ENCODE results near the gene TOGARAM2.

TOGARAM2 gene

DNA sequence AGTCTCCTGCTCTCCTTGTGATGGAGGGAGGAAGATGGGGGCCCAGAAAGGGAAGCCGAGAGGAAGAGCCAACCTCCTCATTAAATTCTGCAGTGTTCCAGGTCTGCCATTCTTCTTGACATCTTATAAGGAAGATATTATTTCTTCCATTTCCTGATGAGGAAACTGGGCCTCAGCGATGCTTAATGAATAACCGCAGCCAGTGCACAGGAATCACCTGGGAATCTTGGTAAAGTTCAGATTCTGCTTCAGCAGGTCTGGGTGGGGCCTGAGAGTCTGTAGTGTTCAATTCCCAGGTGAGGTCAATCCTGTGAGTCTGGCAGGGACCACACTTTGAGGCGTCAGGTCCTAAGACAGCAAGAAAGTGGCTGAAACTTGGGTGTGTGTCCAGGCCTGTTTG lies 75.9 kb downstream of the TOGARAM2 start:
- DNase-seq: no peak

DNA sequence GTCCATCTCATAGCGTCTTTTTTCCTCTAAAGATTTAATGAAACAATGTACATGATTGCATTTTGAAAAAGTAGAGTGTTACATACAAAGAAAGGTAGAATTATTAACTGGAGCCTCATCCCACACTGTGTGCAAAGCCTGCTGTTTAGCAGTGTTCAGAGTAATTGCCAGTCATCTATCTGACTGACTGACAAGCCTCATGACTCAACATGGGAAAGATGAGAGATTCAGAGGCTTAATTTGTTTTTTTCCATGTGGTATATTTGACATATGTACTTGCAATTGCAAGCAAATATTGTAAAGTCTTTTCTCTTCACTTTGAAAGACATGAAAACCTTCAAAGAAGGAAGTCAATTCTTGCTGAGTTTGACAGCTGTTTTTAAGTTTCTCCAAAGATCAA lies 78.5 kb downstream of the TOGARAM2 start:
- no peak for DNase-seq

DNA sequence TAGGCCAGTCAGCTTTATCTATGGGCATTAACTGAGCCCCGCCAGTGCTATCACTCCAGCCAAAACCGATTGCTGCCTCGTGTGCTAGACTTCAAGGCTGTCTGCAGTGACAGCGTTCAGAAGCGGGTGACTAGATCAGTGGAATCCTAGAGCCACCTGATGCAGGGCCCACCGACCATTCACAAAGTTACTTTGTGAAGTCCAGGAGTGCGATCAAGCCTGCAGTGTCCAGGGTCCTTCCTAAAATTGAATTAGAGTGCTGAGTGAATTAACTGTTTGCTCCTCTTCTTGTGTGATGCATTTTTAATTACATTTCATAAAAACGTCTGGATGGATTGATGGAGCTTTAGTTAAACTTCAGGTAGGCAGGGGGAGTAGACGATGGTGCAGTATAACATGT lies 79.3 kb downstream of the TOGARAM2 start:
- DNase-seq: no peak

DNA sequence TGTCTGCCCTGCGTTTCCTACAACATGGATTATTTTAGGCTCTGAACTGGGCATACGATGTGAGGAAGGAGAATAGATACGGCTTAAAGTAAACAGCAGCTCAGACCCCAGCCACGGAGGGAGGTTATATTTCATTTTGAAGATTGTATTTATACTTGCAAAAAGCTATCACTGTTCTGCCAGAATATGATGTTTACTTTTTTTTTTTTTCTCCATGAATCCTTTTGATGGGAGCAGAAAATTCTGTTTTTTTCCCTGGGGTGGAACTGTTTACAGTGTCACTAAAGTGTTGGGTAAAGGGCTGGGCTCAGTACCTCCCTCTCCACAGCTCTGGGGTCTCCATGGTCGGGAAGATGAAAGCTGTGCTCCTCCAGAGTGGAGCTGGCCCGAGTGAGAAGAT lies 80.1 kb downstream of the TOGARAM2 start:
- DNase-seq: no peak

DNA sequence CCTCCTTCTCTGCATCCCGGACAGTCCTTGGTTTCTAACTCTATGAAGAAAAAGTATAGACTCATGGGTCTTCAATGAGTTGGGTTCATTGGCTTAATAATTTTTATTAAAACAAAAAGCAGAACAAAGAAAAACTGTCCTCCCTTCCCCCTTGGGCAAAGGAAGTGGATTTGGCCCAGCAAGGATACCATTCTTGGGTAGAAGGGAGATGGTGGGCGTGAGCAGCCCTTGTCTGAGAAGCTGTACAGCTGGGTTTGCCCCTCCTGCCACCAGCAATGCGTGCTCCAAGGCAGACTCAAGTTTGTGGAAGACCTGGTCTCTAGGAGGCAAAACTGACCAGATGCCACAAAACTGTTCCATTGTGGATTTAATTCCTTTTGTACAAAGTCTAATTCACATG lies 80.5 kb downstream of the TOGARAM2 start:
- DNase-seq: no peak

DNA sequence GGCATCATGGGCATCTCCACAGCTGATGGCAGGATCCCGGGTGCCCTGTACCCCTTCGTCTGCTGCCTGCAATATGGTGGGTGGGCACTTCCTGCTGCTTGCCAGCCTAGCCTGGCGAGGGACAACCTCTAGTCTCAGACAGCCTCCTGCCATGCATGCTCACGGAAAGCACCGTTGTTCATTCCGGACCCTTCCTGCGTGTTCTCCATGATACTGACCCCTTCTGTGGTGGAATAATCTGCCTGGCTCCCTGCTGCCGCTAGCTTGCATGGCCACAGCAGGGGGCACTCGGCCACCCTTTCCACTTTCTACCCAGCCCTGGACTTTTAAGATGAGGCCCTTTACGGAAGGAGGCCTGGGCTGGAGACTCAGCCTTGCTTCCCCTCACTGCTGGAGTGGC lies 81.3 kb downstream of the TOGARAM2 start:
- no peak for DNase-seq

DNA sequence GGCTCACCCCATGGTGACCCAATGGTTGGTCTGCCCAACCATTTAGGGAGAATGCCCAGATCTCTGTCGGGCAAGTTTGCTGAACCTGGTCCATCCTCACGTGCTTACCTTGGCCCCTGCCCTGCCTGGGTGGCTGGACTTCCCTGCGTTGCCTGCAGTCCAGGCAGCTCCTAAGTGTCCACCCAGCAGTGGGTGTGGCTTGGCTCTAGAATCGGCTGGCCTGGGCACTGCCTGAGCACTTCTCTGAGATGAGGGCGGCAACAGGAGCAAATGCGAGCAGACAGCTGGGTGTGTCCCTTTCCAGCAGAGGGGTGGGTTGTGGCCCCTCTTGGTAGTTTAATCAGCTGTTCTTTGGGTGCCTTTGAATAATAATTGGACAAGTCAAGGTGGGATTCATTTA lies 82.0 kb downstream of the TOGARAM2 start:
- DNase-seq: no peak

DNA sequence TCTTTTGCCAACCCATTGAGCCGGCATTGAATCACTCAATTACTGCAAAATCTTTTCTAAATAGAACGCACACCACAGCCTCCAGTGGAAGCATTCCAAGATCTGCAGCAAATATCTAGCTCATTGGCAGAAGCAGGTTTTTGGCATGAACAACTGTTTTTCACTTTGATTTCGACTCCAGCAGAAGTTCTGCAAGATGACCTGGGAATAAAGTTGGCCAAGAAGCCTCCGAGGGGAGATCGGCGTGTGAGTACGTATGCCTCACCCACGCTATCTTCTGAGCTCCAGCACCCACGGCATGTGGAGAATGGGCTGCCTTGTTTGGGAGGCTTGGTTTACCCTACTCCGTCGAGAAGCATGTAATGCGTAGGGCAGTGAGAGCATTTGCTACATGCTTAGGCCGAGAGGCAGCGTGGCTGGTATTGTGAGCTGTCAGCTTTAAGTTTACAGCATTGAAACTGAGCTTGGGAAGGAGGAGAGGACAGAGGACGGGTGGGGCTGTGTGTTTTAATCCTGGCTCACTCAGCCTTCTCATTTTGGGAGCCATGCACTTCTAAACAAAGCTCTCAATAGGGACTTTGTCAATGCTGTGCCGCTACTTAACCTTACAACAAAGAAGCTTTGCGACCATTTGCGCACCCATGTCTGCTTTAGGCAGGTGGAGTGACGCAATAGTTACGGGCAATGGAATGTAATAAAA lies 82.7 kb downstream of the TOGARAM2 start:
- no peak for DNase-seq

DNA sequence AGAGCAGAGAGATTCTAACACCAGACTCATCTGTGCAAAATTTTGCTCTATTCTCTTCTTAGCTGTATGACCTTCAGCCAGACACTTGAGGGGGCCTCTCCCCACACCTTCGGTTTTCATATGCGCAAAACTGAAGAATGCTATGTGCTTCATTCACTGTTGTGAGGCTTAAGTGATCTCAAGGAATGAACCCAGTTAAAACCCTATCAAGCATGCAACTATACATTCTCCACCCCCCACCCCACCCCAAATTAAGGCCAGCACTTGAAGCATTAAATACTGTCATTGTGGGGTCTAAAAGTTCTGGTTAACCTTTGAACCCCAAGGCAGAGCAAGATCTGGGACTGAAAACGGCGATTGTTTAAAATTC lies 83.2 kb downstream of the TOGARAM2 start:
- DNase-seq: no peak

DNA sequence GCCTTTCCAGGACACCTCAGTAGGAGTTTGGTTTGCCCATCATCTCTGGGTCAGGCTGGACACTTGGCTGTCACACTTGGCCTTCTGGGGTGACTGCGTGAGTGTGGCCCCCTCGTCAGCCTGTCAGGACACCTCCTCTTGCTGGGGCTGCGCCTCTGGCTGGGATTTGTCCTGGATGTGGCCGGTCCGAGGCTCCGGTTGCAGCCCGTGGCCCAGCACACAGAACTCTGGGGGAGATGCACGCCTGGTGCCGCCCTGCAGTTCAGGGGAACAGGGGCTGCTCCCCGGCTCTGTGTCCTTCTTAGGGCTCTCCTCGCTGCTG lies 83.6 kb downstream of the TOGARAM2 start:
- no peak for DNase-seq

DNA sequence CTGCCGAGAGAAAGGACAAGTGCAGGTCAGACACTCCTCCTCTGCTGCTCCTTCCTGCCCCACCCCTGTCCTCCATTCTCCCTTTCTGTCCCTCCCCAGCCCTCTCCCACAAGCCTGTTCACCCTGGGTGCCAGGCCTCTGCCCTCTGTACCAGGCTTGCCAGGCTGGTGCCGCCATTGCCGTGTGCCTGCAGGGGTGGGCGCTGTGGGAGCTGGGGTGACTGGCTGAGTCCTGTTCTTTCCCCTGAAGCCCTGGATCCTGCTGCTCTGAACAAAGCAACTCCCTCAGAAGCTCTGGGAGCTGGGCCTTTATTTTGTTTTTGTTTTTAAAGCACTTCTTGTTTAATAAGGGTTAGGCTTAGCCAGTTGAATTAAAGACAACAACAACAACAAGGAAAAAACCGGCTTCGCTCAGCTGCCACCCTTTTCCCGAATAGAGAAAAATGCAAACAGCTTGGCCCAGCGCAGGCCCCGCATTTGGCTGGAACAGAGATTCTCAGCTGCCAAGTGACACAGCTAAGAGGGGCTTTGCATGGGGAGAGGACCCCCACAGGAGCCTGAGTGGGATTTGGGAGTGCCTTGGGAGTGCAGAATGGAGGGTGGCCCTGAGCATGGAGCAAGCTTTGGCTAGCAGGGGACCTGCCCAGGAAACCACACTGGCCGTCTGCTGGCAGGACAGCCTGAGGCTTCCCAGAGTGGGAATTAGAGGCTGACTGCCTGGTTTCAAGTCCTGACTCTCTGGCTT lies 84.1 kb downstream of the TOGARAM2 start:
- no peak for DNase-seq

DNA sequence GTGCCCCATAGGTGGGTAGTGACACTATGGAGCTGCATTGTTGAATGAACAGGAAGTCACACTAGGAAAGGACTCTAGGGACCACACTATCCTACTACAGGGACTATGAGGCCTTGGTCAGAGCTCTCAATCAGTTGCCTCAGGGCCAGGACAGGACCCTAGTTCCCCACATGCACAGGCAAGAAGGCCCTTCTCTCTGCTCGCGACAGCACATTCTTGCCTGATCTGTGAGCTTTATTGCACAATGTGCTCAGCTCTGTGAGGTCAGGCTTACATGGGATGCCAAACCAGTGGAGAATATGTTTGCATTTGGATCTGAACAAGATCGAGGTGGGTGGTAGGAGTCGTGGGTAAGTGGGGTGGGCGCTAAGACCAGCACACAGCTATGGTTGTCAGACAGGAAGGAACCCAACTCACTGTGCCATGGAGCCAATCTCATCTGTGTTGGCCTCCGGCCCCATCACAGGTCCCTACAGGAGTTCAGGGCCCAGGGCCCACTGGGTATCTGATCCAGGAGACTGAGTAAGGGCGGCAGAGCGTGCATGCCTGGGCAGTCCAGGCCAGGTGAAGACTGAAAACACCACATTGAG lies 85.3 kb downstream of the TOGARAM2 start:
- DNase-seq: no peak

DNA sequence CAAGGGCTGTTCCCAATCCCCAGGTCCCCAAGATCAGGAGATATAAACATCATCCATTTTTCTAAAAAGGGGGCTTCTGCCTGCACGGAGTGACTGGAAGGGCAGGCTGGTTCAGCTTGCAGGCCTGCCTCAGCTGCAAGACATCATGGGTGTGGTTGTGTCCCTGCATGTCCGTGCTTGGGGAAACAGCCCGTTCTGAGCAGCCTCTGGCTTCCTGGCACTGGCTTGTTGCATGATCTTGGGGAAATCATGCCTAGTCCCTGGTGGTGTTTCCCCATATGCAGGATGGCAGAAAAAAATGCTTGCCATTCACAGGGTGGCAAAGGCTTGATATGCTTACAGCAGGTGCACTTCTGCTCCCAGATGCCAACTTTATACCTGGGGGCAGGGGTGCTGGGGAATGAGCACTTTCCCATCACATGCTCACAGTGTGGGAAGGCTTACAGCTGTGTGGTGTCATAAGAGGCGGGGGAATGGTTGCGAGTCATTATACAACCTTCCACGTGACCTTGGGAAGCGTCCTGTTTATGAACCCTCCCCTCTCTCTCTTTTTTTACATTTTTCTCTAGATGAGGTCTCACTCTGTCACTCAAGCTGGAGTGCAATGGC lies 86.0 kb downstream of the TOGARAM2 start:
- DNase-seq: no peak

DNA sequence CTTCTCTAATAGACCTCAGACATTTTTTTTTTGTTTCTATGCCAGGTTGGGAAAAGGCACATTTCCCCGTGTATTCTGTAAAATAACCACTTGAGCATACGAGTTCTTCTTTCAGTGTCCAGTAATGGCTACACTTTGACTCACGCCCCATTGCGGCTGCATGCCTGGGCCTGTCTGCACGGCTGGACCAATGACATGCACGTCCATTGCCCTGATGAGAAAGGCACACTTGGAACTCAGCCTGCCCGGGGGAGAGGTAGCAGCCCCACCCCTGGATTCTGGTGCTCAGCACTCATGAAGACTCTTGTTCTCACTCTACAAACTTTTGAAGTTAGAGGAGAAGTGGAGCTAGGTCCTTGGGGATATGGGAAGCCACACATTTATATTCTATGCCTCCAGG lies 87.4 kb downstream of the TOGARAM2 start:
- no peak for DNase-seq

DNA sequence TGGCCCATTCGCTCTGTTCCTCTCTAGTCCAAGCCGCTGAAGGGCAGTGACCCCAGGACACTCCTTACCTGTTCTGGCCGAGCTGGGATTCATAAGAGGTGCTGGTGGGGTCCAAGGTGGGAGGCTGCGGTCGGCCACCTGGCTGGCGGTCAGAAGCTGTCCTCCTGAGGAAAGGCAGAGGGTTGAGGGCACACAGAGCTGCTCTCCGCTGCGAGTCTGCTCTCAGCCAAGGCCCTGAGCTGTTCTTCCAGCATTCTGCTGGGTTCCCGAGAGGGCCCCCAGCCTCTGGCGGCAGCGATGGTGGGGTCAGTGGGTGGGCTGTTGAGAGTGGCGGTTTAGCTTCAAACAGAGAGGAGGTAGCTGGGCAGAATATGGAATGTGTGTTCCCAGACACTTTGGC lies 89.4 kb downstream of the TOGARAM2 start:
- no peak for DNase-seq

DNA sequence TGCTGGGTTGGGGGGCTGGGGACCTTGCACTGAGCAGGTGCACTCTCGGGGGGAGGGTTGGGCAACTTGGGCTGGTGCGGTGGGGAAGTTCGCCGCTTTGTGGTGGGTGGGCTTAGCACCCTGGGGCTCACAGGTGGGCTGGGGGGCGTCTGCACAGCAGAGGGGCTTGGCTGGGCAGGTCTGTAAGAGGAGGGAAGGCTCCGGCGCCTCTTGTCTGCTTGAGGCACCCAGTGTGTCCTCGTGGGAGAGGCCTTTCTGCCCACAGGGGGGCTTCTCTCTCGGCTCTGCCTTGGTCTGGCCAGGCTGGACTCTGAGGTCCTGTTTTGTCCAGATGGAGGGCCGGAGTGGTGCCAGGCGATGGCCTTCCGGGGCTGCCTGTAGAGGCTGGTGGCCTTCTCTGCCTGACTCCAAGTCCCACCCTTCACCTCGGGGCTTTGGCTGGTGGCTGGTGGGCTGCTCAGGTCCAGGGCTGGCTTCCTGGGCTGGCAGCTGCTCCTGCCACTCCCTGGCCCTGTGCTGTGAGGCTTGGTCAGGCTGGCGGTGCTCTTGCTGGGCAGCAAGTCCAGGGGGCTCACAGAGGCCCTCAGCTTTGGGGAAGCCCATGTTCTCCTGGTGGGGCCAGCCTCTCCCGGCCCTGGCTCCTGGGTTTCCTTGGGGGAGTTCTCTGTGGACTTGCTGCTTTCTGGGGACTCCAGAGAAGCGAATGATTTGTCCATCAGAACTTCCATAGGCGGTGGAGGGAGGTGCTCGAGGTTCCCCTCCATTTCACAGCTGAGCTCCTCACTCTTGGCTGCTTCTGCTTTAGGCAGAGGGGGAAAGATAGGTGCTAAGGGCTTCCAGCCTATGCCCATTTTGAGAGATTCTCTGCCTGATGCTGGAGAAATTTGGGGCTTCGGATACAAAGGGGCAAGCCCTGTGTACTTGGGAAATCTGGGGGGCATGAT lies 90.2 kb downstream of the TOGARAM2 start:
- DNase-seq: no peak

DNA sequence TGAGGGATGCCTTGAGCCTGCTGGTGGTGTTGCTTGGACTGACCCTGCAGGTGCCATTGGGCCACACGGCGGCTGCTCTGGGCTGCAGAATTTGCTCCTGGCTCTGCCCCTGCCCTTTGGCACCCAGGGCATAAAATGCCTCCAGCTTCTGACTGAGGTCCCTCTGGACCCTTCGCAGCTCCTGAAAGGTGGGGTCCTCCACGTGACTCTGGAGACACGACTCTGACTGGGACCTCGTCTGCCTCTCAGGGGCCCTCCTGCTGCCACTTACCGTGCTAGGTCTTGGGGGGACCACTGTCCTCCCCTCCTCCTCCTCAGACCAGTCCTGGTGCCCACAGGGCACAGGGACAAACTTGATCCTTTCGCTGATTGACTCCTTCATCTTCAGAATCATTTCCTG lies 91.2 kb downstream of the TOGARAM2 start:
- no peak for DNase-seq

DNA sequence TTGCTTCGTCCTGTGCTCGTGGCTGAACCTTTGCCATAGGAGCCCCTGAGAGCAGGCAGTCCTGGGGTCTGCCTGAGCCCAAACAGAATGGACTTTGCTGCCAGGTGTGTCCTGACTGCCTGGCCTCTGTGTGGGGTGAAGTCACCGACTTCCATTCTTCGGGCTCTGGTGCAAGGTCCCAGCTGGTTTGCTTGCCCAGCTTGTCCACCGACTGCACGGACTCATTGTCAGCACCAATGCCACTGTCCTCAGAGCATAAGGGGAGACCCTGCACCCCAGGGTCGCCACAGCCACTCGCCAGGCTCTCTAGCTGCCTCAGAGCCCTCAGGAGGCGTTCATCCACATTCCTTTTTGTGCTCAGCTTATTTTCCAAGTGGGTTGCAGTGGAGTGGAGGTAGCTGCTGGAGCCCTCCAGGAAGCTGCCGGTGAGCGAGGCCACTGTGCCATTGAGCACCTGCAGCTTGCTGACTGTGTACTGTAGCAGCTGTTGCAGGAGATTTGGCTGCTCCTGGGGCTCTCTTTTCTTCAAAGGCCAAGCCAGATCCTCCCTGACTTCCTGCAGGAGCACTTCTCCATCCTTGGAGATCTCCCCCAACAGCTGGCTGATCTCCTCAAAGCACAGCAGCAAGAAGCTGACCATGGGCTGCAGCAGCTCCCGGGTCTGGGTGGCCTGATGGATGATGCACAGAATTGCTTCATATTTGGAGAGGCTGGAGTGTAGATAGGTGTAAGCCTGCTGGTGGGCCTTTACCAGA lies 92.0 kb downstream of the TOGARAM2 start:
- no peak for DNase-seq

DNA sequence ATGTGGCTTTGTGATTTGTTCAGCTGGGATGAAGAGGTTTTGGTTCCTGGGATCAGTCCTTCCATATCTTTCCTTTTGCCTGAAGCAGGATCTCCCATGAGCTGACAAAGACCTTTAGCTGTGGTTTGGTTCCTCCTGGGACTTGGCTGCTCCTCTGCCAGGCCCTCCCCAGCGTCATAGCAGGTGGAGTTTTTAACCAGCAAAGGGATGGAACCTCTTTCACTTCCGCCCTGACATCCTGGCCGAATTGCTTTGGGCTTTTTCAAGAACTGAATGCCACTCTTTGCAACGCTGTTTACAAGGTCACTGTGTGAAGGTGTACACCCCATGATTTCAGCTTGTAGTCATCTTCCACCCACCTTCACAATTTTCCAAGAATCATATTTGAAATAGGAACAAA lies 92.8 kb downstream of the TOGARAM2 start:
- DNase-seq: no peak

DNA sequence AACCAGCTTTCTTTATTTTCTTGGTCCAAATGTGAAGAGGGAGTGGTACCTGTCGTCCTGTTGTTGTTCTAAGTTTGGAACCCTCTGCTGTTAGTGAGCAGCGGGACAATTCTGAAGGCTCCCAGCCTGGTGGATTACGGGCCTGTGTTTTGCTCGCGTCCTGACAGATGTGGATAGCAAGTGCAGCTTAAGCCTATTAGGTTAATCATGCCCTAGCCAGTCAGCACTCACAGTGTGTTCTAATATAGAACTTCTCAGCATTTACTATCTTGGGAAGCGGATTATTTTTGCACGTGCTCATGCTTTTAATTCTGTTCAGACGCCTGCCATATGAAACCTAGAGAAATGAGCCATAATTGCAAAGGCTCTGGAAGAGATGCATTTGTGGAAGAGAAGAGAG lies 93.3 kb downstream of the TOGARAM2 start, which contains the start of gene PCARE:
Gene PCARE (minus strand): TSS at position 113 of the 400 bp plus-strand sequence. CDS start 262 bp downstream, outside the sequence.
- no peak for DNase-seq

DNA sequence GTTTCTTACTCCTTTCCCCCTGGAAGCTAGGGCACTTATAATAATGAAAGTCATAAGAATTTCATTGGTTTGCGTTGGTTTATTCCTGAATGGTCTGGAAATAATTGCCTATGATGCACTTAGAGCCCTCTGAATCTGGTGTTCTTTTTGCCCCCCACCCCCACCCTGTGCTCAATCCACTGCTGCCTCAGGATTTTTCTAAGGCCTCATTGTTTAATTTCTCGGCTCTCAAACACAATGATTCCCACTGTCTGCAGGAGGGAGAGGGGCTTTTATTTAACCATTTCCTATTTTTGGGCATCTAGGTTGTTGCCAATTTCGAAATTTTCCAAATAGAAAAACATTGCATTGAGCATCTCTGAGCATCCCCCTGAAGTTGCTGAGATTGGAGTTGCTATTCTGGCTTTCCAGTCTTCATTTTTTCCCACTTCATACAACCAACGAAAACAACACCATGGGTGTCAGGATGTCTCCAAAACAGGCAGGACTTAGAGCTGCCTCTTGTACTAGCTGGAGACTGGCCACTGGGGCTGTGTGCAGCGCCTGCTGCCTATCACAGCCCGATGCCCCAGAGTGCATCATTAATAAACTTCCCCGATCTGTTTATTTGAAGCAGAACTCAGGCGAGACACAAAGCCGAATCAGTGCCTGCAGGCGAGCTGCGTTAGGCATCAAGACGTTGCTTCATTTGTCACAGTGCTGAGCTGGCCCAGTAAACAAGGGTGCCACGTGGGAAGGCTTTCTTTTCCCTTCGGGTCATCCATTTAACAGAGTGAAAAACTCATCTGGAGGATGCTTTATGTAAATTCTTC lies 95.0 kb downstream of the TOGARAM2 start:
- no peak for DNase-seq
